Measurements from ENCODE around the gene NANOS3. TPM values are rescaled to one million over a fixed set of nuclear protein-coding genes. Genes with fewer than 3 reads are reported as not detected.

Gene NANOS3
- total and polyA plus RNA-seq, 2 of the 13 experiments (the other 11 are each of a cell fraction or from before 2014, with no cell fraction given): 0.21 TPM; not detected in 1

GRCh38 chr19:13905634-13906520 lies 28.9 kb downstream of the NANOS3 start, which contains the start of the genes BRME1 and CC2D1A (continued):
- TF ChIP-seq PHF21A (CRISPR knock-in tag; IDR thresholded peaks at IDR 0.05) (0 out of 2 replicates have a peak, but pooled peaks have one; percentile 14), ZNF367 (CRISPR knock-in tag; IDR thresholded peaks at IDR 0.05; ENCODE audit: borderline replicate concordance) (peak; percentile 35; the same call in 1 of the 2 replicates), ZNF280D (CRISPR knock-in tag; IDR thresholded peaks at IDR 0.05) (no peak), ARID4A (CRISPR knock-in tag; IDR thresholded peaks at IDR 0.05; ENCODE audit: borderline replicate concordance) (peak; percentile 87), ZFAT (CRISPR knock-in tag; conservative IDR thresholded peaks at IDR 0.05) (0 out of 2 replicates have a peak, but pooled peaks have one; percentile 32), ZNF292 (CRISPR knock-in tag; IDR thresholded peaks at IDR 0.05; ENCODE audit: borderline replicate concordance, low read depth) (no peak), TRAFD1 (CRISPR knock-in tag; IDR thresholded peaks at IDR 0.05; ENCODE audit: borderline replicate concordance) (no peak), KDM4B (CRISPR knock-in tag; IDR thresholded peaks at IDR 0.05) (no peak), ZNF383 (CRISPR knock-in tag; IDR thresholded peaks at IDR 0.05; ENCODE audit: borderline replicate concordance) (no peak), EZH2 (conservative IDR thresholded peaks at IDR 0.05; ENCODE audit: low read depth, low read length) (no peak), ESRRA (CRISPR knock-in tag; IDR thresholded peaks at IDR 0.05; ENCODE audit: low read depth) (peak; percentile 37; the same call in 1 of the 2 replicates), ZNF382 (CRISPR knock-in tag; IDR thresholded peaks at IDR 0.05; ENCODE audit: borderline replicate concordance) (no peak), PHF8 (CRISPR knock-in tag; IDR thresholded peaks at IDR 0.05) (peak; percentile 89), EED (CRISPR knock-in tag; IDR thresholded peaks at IDR 0.05) (peak; percentile 94; the same call in 1 of the 2 replicates), BRF2 (CRISPR knock-in tag; IDR thresholded peaks at IDR 0.05) (no peak; the same call in 1 of the 2 replicates), CREM (IDR thresholded peaks at IDR 0.05) (no peak), CREM (CRISPR knock-in tag; IDR thresholded peaks at IDR 0.05) (no peak), SIN3A (IDR thresholded peaks at IDR 0.05; ENCODE audit: borderline replicate concordance, low read depth, low read length) (peak; percentile 45; the same call in 1 of the 2 replicates), ZNF792 (CRISPR knock-in tag; IDR thresholded peaks at IDR 0.05) (peak; percentile 68)

Measured in HepG2 (cell line).